Measurements from ENCODE around the gene HIVEP3.

HIVEP3 gene

GRCh38 chr1:41730806-41731205, 187.9 kb downstream of the HIVEP3 start:
- no peak overlapping the region for H3K4me2 ChIP-seq (ENCODE audit: low read depth, low read length)
- H3K4me1 ChIP-seq (ENCODE audit: low read length) = peaks cover 37% of the 10 kb centered on the region

GRCh38 chr1:41728403-41729202, 190.1 kb downstream of the HIVEP3 start:
- H3K27ac ChIP-seq (ENCODE audit: low read length) = peak overlapping the region; percentile 93
- H3K9me3 ChIP-seq (replicated peaks; ENCODE audit: insufficient read depth, low read length) = no peaks in the 10 kb centered on the region
- H2AFZ ChIP-seq (ENCODE audit: low read length) = peak overlapping the region; percentile 6; the same call in 1 of the 2 replicates
- H3F3A ChIP-seq (ENCODE audit: insufficient read depth, low read length) = peaks cover 34% of the 10 kb centered on the region
- H3K4me2 ChIP-seq (ENCODE audit: low read depth, low read length) = peak overlapping the region; percentile 82
- no peaks in the 10 kb centered on the region for H3K79me2 ChIP-seq (ENCODE audit: low read length)
- no peaks in the 10 kb centered on the region for H3K9me2 ChIP-seq (replicated peaks; ENCODE audit: insufficient read depth, low read length)
- H3K36me3 ChIP-seq (replicated peaks; ENCODE audit: insufficient read depth, low read length) = no peaks in the 10 kb centered on the region
- H3K4me3 ChIP-seq (ENCODE audit: low read length) = 0 out of 2 replicates have a peak overlapping the region, but pooled peaks have one; percentile 37
- TF ChIP-seq CTCF (IDR thresholded peaks at IDR 0.05; ENCODE audit: low read length) (no peak; the same call in 1 of the 2 replicates), EZH2phosphoT487 (IDR thresholded peaks at IDR 0.05; ENCODE audit: low read length) (no peak), EZH2 (optimal IDR thresholded peaks at IDR 0.05; ENCODE audit: low read depth, low read length) (no peak)
- no peaks in the 10 kb centered on the region for H4K20me1 ChIP-seq (ENCODE audit: insufficient read depth, low read length)
- DNase-seq = peak; percentile 95
- H3K9ac ChIP-seq (ENCODE audit: low read length) = peak overlapping the region; percentile 39
- H3K27me3 ChIP-seq (replicated peaks; ENCODE audit: insufficient read depth, low read length) = no peaks in the 10 kb centered on the region
- H3K4me1 ChIP-seq (ENCODE audit: low read length) = peaks cover 59% of the 10 kb centered on the region

More at GRCh38 chr1:41730806-41731205, 187.9 kb downstream of the HIVEP3 start:
- H3K4me3 ChIP-seq (ENCODE audit: low read length) = no peak overlapping the region
- H3K36me3 ChIP-seq (replicated peaks; ENCODE audit: insufficient read depth, low read length) = no peaks in the 10 kb centered on the region
- no peaks in the 10 kb centered on the region for H3K79me2 ChIP-seq (ENCODE audit: low read length)
- no peaks in the 10 kb centered on the region for H3K9me3 ChIP-seq (replicated peaks; ENCODE audit: insufficient read depth, low read length)
- no peak overlapping the region for H3K9ac ChIP-seq (ENCODE audit: low read length)
- H3K27ac ChIP-seq (ENCODE audit: low read length) = no peak overlapping the region
- H3F3A ChIP-seq (ENCODE audit: insufficient read depth, low read length) = peaks cover 34% of the 10 kb centered on the region
- DNase-seq = no peak
- no peaks in the 10 kb centered on the region for H3K27me3 ChIP-seq (replicated peaks; ENCODE audit: insufficient read depth, low read length)
- no peak for TF ChIP-seq EZH2phosphoT487 (IDR thresholded peaks at IDR 0.05; ENCODE audit: low read length)
- no peak for TF ChIP-seq EZH2 (optimal IDR thresholded peaks at IDR 0.05; ENCODE audit: low read depth, low read length)
- no peak for TF ChIP-seq CTCF (IDR thresholded peaks at IDR 0.05; ENCODE audit: low read length)
- H3K9me2 ChIP-seq (replicated peaks; ENCODE audit: insufficient read depth, low read length) = no peaks in the 10 kb centered on the region
- no peak overlapping the region for H2AFZ ChIP-seq (ENCODE audit: low read length)
- no peaks in the 10 kb centered on the region for H4K20me1 ChIP-seq (ENCODE audit: insufficient read depth, low read length)

GRCh38 chr1:41727749-41728115, 191.0 kb downstream of the HIVEP3 start:
- Histone ChIP-seq H3K36me3 (replicated peaks; ENCODE audit: insufficient read depth, low read length) (no peaks in the 10 kb centered on the region), H4K20me1 (ENCODE audit: insufficient read depth, low read length) (no peaks in the 10 kb centered on the region), H3K4me2 (ENCODE audit: low read depth, low read length) (peak overlapping the region; percentile 82), H3F3A (ENCODE audit: insufficient read depth, low read length) (peaks cover 34% of the 10 kb centered on the region), H3K27ac (ENCODE audit: low read length) (peak overlapping the region; percentile 93), H2AFZ (ENCODE audit: low read length) (no peak overlapping the region), H3K27me3 (replicated peaks; ENCODE audit: insufficient read depth, low read length) (no peaks in the 10 kb centered on the region), H3K9me3 (replicated peaks; ENCODE audit: insufficient read depth, low read length) (no peaks in the 10 kb centered on the region), H3K9ac (ENCODE audit: low read length) (peak overlapping the region; percentile 58), H3K79me2 (ENCODE audit: low read length) (no peaks in the 10 kb centered on the region), H3K4me3 (ENCODE audit: low read length) (peak overlapping the region; percentile 37; the same call in 1 of the 2 replicates), H3K9me2 (replicated peaks; ENCODE audit: insufficient read depth, low read length) (no peaks in the 10 kb centered on the region), H3K4me1 (ENCODE audit: low read length) (peaks cover 61% of the 10 kb centered on the region)
- no peak for TF ChIP-seq EZH2 (optimal IDR thresholded peaks at IDR 0.05; ENCODE audit: low read depth, low read length)
- TF ChIP-seq EZH2phosphoT487 (IDR thresholded peaks at IDR 0.05; ENCODE audit: low read length) = no peak
- no peak for TF ChIP-seq CTCF (IDR thresholded peaks at IDR 0.05; ENCODE audit: low read length)
- DNase-seq = no peak
